ENCODE measurements around the gene BDH1.
"Not testable (repeated sequence)": the region's sequence is repeated elsewhere in the genome, so short reads cannot be mapped to it uniquely, and the experiment has no call there.

The BDH1 gene

GRCh38 chr3:197577366-197578074 lies 21.8 kb upstream of the BDH1 start:
- DNase-seq, result no peak

- no peak for DNase-seq
These were observed 21.1 kb upstream of the BDH1 start for GRCh38 chr3:197576838-197577237.

GRCh38 chr3:197575362-197575761 lies 19.6 kb upstream of the BDH1 start:
- no peak for DNase-seq

GRCh38 chr3:197574396-197574991 lies 18.7 kb upstream of the BDH1 start:
- not testable (repeated sequence) for DNase-seq

- DNase-seq, result no peak
These were observed 17.4 kb upstream of the BDH1 start for GRCh38 chr3:197573048-197573767.

GRCh38 chr3:197571880-197572172 lies 16.1 kb upstream of the BDH1 start:
- DNase-seq, result not testable (repeated sequence)

GRCh38 chr3:197571074-197571879 lies 15.5 kb upstream of the BDH1 start:
- not testable (repeated sequence) for DNase-seq

- not testable (repeated sequence) for DNase-seq
These were observed 13.7 kb upstream of the BDH1 start for GRCh38 chr3:197569433-197569832.

GRCh38 chr3:197567904-197568681 lies 12.3 kb upstream of the BDH1 start:
- no peak for DNase-seq

- DNase-seq, result not testable (repeated sequence)
These were observed 10.4 kb upstream of the BDH1 start for GRCh38 chr3:197566155-197566554.

GRCh38 chr3:197564097-197564843 lies 8.5 kb upstream of the BDH1 start:
- DNase-seq, result no peak

GRCh38 chr3:197562398-197563251 lies 6.9 kb upstream of the BDH1 start:
- no peak for DNase-seq

- DNase-seq, result no peak
These were observed 6.2 kb upstream of the BDH1 start for GRCh38 chr3:197561926-197562325.

- DNase-seq, result no peak
These were observed 3.9 kb upstream of the BDH1 start for GRCh38 chr3:197559651-197560050.

- DNase-seq, result peak; percentile 98
These were observed 1.0 kb downstream of the BDH1 start for GRCh38 chr3:197554562-197555280.

- no peak for DNase-seq
These were observed 1.6 kb downstream of the BDH1 start for GRCh38 chr3:197554196-197554561.

GRCh38 chr3:197552198-197552597 lies 3.6 kb downstream of the BDH1 start:
- DNase-seq, result no peak

- no peak for DNase-seq
These were observed 5.3 kb downstream of the BDH1 start for GRCh38 chr3:197550489-197550888.

GRCh38 chr3:197549261-197549885 lies 6.4 kb downstream of the BDH1 start:
- DNase-seq, result no peak
